CD4-positive, alpha-beta T cell (primary cell): ENCODE data around the gene RNF115. TPM values are rescaled to one million over a fixed set of nuclear protein-coding genes. Genes with fewer than 3 reads are reported as not detected.
"Not testable (repeated sequence)": the region's sequence is repeated elsewhere in the genome, so short reads cannot be mapped to it uniquely, and the experiment has no call there.

Source experiments
- ATAC-seq: fragments of 200-7000 bp; cut with Tn5 transposase; one replicate; pipeline ENCODE4 v1.10.0; 2022; ENCODE audit warnings: mild to moderate bottlenecking; ENCODE audit not compliant: poor library complexity
- CTCF ChIA-PET: fragments of 350-600 bp; sonication (Branson Sonifier 250); formaldehyde crosslinking; loops from one replicate; lab custom pipeline; 2021; ENCODE audit warnings: antibody characterized with exemption, inconsistent platforms; lab: Charles Lee
- POLR2A ChIA-PET: fragments of 350-600 bp; sonication (Branson Sonifier 250); formaldehyde crosslinking; loops from one replicate; lab custom pipeline; 2021; ENCODE audit warnings: antibody characterized with exemption, inconsistent platforms; lab: Charles Lee
- DNase-seq, 14 experiments: peaks; one replicate each; pipeline ENCODE4 v3.0.0-alpha.2; 2013 to 2020; ENCODE audit warnings: mixed read lengths in 2 of 14
- H3K27ac ChIP-seq, 2 donors: one replicate each; pipeline versions ENCODE4 v1.5.1 to v1.7.0; 2013; ENCODE audit warnings: low read length in 2 of 2, low read depth in 1 of 2, mild to moderate bottlenecking in 1 of 2
- H3K27me3 ChIP-seq, 2 experiments: 1 replicate in 1 of 2; 2 replicates in 1 of 2; pipeline versions ENCODE4 v1.6.1 to v1.7.0; 2013; ENCODE audit warnings: low read length in 2 of 2, control low read depth in 1 of 2, mild to moderate bottlenecking in 1 of 2, moderate library complexity in 1 of 2; ENCODE audit not compliant: insufficient read depth in 2 of 2, control insufficient read depth in 1 of 2
- H3K36me3 ChIP-seq: one replicate; pipeline ENCODE4 v1.6.1; 2013; ENCODE audit warnings: low read length, control low read depth; ENCODE audit not compliant: insufficient read depth
- H3K4me1 ChIP-seq: one replicate; pipeline ENCODE4 v1.6.1; 2013; ENCODE audit warnings: low read length, control low read depth; ENCODE audit not compliant: insufficient read depth
- H3K4me3 ChIP-seq: one replicate; pipeline ENCODE4 v1.5.1; 2013; ENCODE audit warnings: mild to moderate bottlenecking, low read length, moderate library complexity
- H3K9me3 ChIP-seq, 2 experiments: 1 replicate in 1 of 2; 2 replicates in 1 of 2; pipeline versions ENCODE4 v1.6.1 to v1.7.0; 2013; ENCODE audit warnings: low read length in 2 of 2, mild to moderate bottlenecking in 2 of 2, control low read depth in 1 of 2, moderate library complexity in 1 of 2; ENCODE audit not compliant: control insufficient read depth in 1 of 2, insufficient read depth in 1 of 2
- H3K27ac Mint-ChIP-seq: one replicate; pipeline ENCODE4 v1.8.0; 2020; ENCODE audit warnings: mixed read lengths
- H3K27me3 Mint-ChIP-seq: one replicate; pipeline ENCODE4 v1.8.0; 2021; ENCODE audit warnings: mixed read lengths
- H3K36me3 Mint-ChIP-seq: one replicate; pipeline ENCODE4 v1.8.0; 2021; ENCODE audit warnings: low read depth, mixed read lengths
- H3K4me1 Mint-ChIP-seq: one replicate; pipeline ENCODE4 v1.8.0; 2021; ENCODE audit warnings: low read depth, mixed read lengths
- H3K4me3 Mint-ChIP-seq: one replicate; pipeline ENCODE4 v1.8.0; 2020; ENCODE audit warnings: mild to moderate bottlenecking, mixed read lengths
- H3K9me3 Mint-ChIP-seq: one replicate; pipeline ENCODE4 v1.8.0; 2020; ENCODE audit warnings: mixed read lengths
- CTCF ChIP-seq: fragments of 200-600 bp; IDR thresholded peaks from one replicate; pipeline ENCODE4 v1.8.0; 2022; ENCODE audit warnings: antibody characterized with exemption, mild to moderate bottlenecking
- intact Hi-C, 2 experiments: fragments of 100-400 bp; cut with DNase I in 1 of 2; cut with micrococcal nuclease in 1 of 2; formaldehyde crosslinking; loops; one replicate each; pipeline versions ENCODE4 v1.15.1 to v1.9.0; 2023 to 2025; cut with DNase I, micrococcal nuclease
- total RNA-seq, 174 experiments: library from RNA in 2 of 174; stranded (reverse) in 2 of 174; gene quantifications; one replicate each; pipeline ENCODE4 v1.2.3 and lab custom pipeline; 2021 to 2026

RNF115 gene
- total RNA-seq, 2 experiments from 2014 or later = 11.4 to 11.9 TPM

GRCh38 chr1:145730467-145730866 lies 93.4 kb downstream of the RNF115 start:
- CTCF ChIA-PET = no interaction called here
- TF ChIP-seq CTCF = no peak
- Mint-ChIP-seq H3K9me3 (no peaks in the 10 kb centered on the region), H3K27ac (no peak overlapping the region), H3K4me3 (no peak overlapping the region), H3K36me3 (no peaks in the 10 kb centered on the region), H3K4me1 (no peaks in the 10 kb centered on the region), H3K27me3 (no peaks in the 10 kb centered on the region)
- no peaks in the 10 kb centered on the region for H3K9me3 ChIP-seq
- no peaks in the 10 kb centered on the region for H3K27me3 ChIP-seq
- DNase-seq (no peak), ATAC-seq (no peak)
- H3K36me3 ChIP-seq = no peaks in the 10 kb centered on the region
- no peak overlapping the region for H3K4me3 ChIP-seq
- intact Hi-C loops = no loop called here
- POLR2A ChIA-PET = no interaction called here
- no peaks in the 10 kb centered on the region for H3K4me1 ChIP-seq
- no peak overlapping the region for H3K27ac ChIP-seq

GRCh38 chr1:145729666-145730436 lies 94.0 kb downstream of the RNF115 start:
- H3K36me3 Mint-ChIP-seq = no peaks in the 10 kb centered on the region

GRCh38 chr1:145729196-145729595 lies 94.7 kb downstream of the RNF115 start:
- no peak for TF ChIP-seq CTCF
- ATAC-seq = no peak
- intact Hi-C loops = no loop called here
- Histone ChIP-seq H3K27me3 (no peaks in the 10 kb centered on the region), H3K36me3 (no peaks in the 10 kb centered on the region), H3K4me1 (no peaks in the 10 kb centered on the region), H3K9me3 (no peaks in the 10 kb centered on the region), H3K27ac (no peak overlapping the region), H3K4me3 (no peak overlapping the region)
- H3K4me3 Mint-ChIP-seq = no peak overlapping the region
- H3K4me1 Mint-ChIP-seq = no peaks in the 10 kb centered on the region
- no peaks in the 10 kb centered on the region for H3K27me3 Mint-ChIP-seq
- no peaks in the 10 kb centered on the region for H3K36me3 Mint-ChIP-seq
- no peak for DNase-seq
- ChIA-PET CTCF (no interaction called here), POLR2A (no interaction called here)
- no peaks in the 10 kb centered on the region for H3K9me3 Mint-ChIP-seq
- H3K27ac Mint-ChIP-seq = no peak overlapping the region

More at GRCh38 chr1:145729666-145730436, 94.0 kb downstream of the RNF115 start:
- Histone ChIP-seq H3K27ac (no peak overlapping the region), H3K4me1 (no peaks in the 10 kb centered on the region), H3K36me3 (no peaks in the 10 kb centered on the region), H3K27me3 (no peaks in the 10 kb centered on the region), H3K9me3 (no peaks in the 10 kb centered on the region), H3K4me3 (no peak overlapping the region)
- no peak overlapping the region for H3K27ac Mint-ChIP-seq
- TF ChIP-seq CTCF = no peak
- no peaks in the 10 kb centered on the region for H3K27me3 Mint-ChIP-seq
- H3K9me3 Mint-ChIP-seq = no peaks in the 10 kb centered on the region
- CTCF ChIA-PET = no interaction called here
- ATAC-seq = no peak
- H3K4me1 Mint-ChIP-seq = no peaks in the 10 kb centered on the region
- intact Hi-C loops = no loop called here
- POLR2A ChIA-PET = no interaction called here
- DNase-seq = no peak
- H3K4me3 Mint-ChIP-seq = no peak overlapping the region

GRCh38 chr1:145726193-145726592 lies 97.7 kb downstream of the RNF115 start:
- DNase-seq, intact Hi-C loops, H3K27ac Mint-ChIP-seq, H3K36me3 ChIP-seq, CTCF ChIA-PET, H3K4me3 Mint-ChIP-seq, H3K9me3 ChIP-seq, H3K4me1 ChIP-seq, H3K9me3 Mint-ChIP-seq, H3K4me3 ChIP-seq, H3K36me3 Mint-ChIP-seq, H3K4me1 Mint-ChIP-seq, H3K27me3 ChIP-seq, H3K27ac ChIP-seq, ATAC-seq, POLR2A ChIA-PET: not testable (repeated sequence)
- H3K27me3 Mint-ChIP-seq = peaks cover 16% of the 10 kb centered on the region
